Activated T-cell treated with anti-CD3 and anti-CD28 coated beads, Interleukin-2, amount 50 U/mL, for 72 hours (primary cell): Measurements from ENCODE around the gene PKP3. TPM values are rescaled to one million over a fixed set of nuclear protein-coding genes. Genes with fewer than 3 reads are reported as not detected.
"Not testable (repeated sequence)": the region's sequence is repeated elsewhere in the genome, so short reads cannot be mapped to it uniquely, and the experiment has no call there.

Experiments used
- ATAC-seq, 2 donors: fragments of 150-1000 bp; cut with Tn5 transposase; replicated peaks in 1 of 2; 2 replicates each; pipeline ENCODE4 v1.10.0; 2021; ENCODE audit warnings: moderate library complexity in 2 of 2, mild to moderate bottlenecking in 1 of 2
- DNase-seq, 2 donors: peaks; one replicate each; pipeline ENCODE4 v3.0.0; 2021 to 2022; ENCODE audit warnings: mixed read lengths in 1 of 2
- H3K27ac Mint-ChIP-seq: one replicate; pipeline ENCODE4 v1.8.0; 2022; ENCODE audit warnings: mild to moderate bottlenecking, moderate library complexity, mixed read lengths
- H3K27me3 Mint-ChIP-seq: one replicate; pipeline ENCODE4 v1.8.0; 2022; ENCODE audit warnings: low read depth, mixed read lengths
- H3K36me3 Mint-ChIP-seq, 2 donors: one replicate each; pipeline ENCODE4 v1.8.0; 2022; ENCODE audit warnings: mixed read lengths in 2 of 2, mild to moderate bottlenecking in 1 of 2; ENCODE audit not compliant: insufficient read depth in 2 of 2
- H3K4me1 Mint-ChIP-seq: one replicate; pipeline ENCODE4 v1.8.0; 2022; ENCODE audit warnings: low read depth, mixed read lengths
- H3K4me3 Mint-ChIP-seq, 2 donors: one replicate each; pipeline ENCODE4 v1.8.0; 2022; ENCODE audit warnings: mild to moderate bottlenecking in 2 of 2, mixed read lengths in 2 of 2, moderate library complexity in 2 of 2
- H3K9me3 Mint-ChIP-seq, 2 donors: one replicate each; pipeline ENCODE4 v1.8.0; 2022; ENCODE audit warnings: mixed read lengths in 2 of 2
- total RNA-seq, 2 donors: library from RNA; stranded (reverse); gene quantifications; one replicate each; pipeline ENCODE4 v1.2.3, GENCODE V29; 2022

The PKP3 gene
- total RNA-seq, 2 donors from 2014 or later: 0.16 to 1.2 TPM

GRCh38 chr11:409008-409599 lies 15.1 kb downstream of the PKP3 start:
- no peak for ATAC-seq
- peaks cover 13% of the 10 kb centered on the region for H3K4me1 Mint-ChIP-seq
- H3K27ac Mint-ChIP-seq: no peak overlapping the region
- H3K4me3 Mint-ChIP-seq: no peak overlapping the region
- no peaks in the 10 kb centered on the region for H3K9me3 Mint-ChIP-seq
- no peaks in the 10 kb centered on the region for H3K27me3 Mint-ChIP-seq
- DNase-seq: no peak
- H3K36me3 Mint-ChIP-seq: no peaks in the 10 kb centered on the region

GRCh38 chr11:409600-410483 lies 15.8 kb downstream of the PKP3 start:
- Mint-ChIP-seq H3K4me3 (no peak overlapping the region), H3K27me3 (no peaks in the 10 kb centered on the region), H3K9me3 (no peaks in the 10 kb centered on the region), H3K36me3 (no peaks in the 10 kb centered on the region), H3K27ac (no peak overlapping the region), H3K4me1 (peaks cover 21% of the 10 kb centered on the region)
- ATAC-seq (no peak), DNase-seq (no peak)

GRCh38 chr11:410711-411110 lies 16.7 kb downstream of the PKP3 start:
- not testable (repeated sequence) for H3K4me3 Mint-ChIP-seq, ATAC-seq, H3K27ac Mint-ChIP-seq, H3K27me3 Mint-ChIP-seq, DNase-seq, H3K9me3 Mint-ChIP-seq, H3K36me3 Mint-ChIP-seq
- H3K4me1 Mint-ChIP-seq: peaks cover 29% of the 10 kb centered on the region

- H3K4me1 Mint-ChIP-seq: peaks cover 35% of the 10 kb centered on the region
- not testable (repeated sequence) for H3K27ac Mint-ChIP-seq, ATAC-seq, H3K4me3 Mint-ChIP-seq, H3K9me3 Mint-ChIP-seq, DNase-seq, H3K27me3 Mint-ChIP-seq, H3K36me3 Mint-ChIP-seq
These were observed 17.5 kb downstream of the PKP3 start for GRCh38 chr11:411520-411919.

- DNase-seq: no peak
- H3K4me1 Mint-ChIP-seq: peaks cover 34% of the 10 kb centered on the region
- no peaks in the 10 kb centered on the region for H3K36me3 Mint-ChIP-seq
- no peaks in the 10 kb centered on the region for H3K27me3 Mint-ChIP-seq
- ATAC-seq: no peak
- no peak overlapping the region for H3K4me3 Mint-ChIP-seq
- H3K27ac Mint-ChIP-seq: no peak overlapping the region
- no peaks in the 10 kb centered on the region for H3K9me3 Mint-ChIP-seq
These were observed 18.7 kb downstream of the PKP3 start for GRCh38 chr11:412641-413119.

- Mint-ChIP-seq H3K4me1 (peaks cover 32% of the 10 kb centered on the region), H3K36me3 (no peaks in the 10 kb centered on the region), H3K4me3 (peak overlapping the region; percentile 59 to 76), H3K9me3 (no peaks in the 10 kb centered on the region), H3K27ac (peak overlapping the region; percentile 1), H3K27me3 (no peaks in the 10 kb centered on the region)
- DNase-seq: no peak
- ATAC-seq: no peak
These were observed 19.4 kb downstream of the PKP3 start for GRCh38 chr11:413120-414081.

- peaks cover 32% of the 10 kb centered on the region for H3K4me1 Mint-ChIP-seq
- ATAC-seq (peak; percentile 32 to 45), DNase-seq (no peak)
- no peaks in the 10 kb centered on the region for H3K36me3 Mint-ChIP-seq
- no peaks in the 10 kb centered on the region for H3K9me3 Mint-ChIP-seq
- no peaks in the 10 kb centered on the region for H3K27me3 Mint-ChIP-seq
- peak overlapping the region; percentile 88 to 98 for H3K4me3 Mint-ChIP-seq
- peak overlapping the region; percentile 16 for H3K27ac Mint-ChIP-seq
These were observed 20.4 kb downstream of the PKP3 start for GRCh38 chr11:414318-414857.

GRCh38 chr11:415640-416041 lies 21.6 kb downstream of the PKP3 start:
- peak in 1 of 2 donors; percentile 4 for ATAC-seq
- H3K27ac Mint-ChIP-seq: peak overlapping the region; percentile 93
- peaks cover 32% of the 10 kb centered on the region for H3K4me1 Mint-ChIP-seq
- H3K9me3 Mint-ChIP-seq: no peaks in the 10 kb centered on the region
- H3K4me3 Mint-ChIP-seq: peak overlapping the region; percentile 88 to 98
- no peaks in the 10 kb centered on the region for H3K36me3 Mint-ChIP-seq
- no peak for DNase-seq
- no peaks in the 10 kb centered on the region for H3K27me3 Mint-ChIP-seq

- H3K36me3 Mint-ChIP-seq: no peaks in the 10 kb centered on the region
These were observed 22.2 kb downstream of the PKP3 start for GRCh38 chr11:416051-416756.

GRCh38 chr11:416757-417621 lies 23.0 kb downstream of the PKP3 start:
- H3K36me3 Mint-ChIP-seq: no peaks in the 10 kb centered on the region
- peak overlapping the region; percentile 88 to 98 for H3K4me3 Mint-ChIP-seq
- peak; percentile 57 to 70 for DNase-seq
- no peaks in the 10 kb centered on the region for H3K27me3 Mint-ChIP-seq
- H3K9me3 Mint-ChIP-seq: no peaks in the 10 kb centered on the region
- no peak overlapping the region for H3K27ac Mint-ChIP-seq
- peaks cover 32% of the 10 kb centered on the region for H3K4me1 Mint-ChIP-seq
- peak; percentile 52 to 59 for ATAC-seq

More at GRCh38 chr11:416051-416756, 22.2 kb downstream of the PKP3 start:
- peaks cover 32% of the 10 kb centered on the region for H3K4me1 Mint-ChIP-seq
- DNase-seq: peak; percentile 12 to 37
- ATAC-seq: peak; percentile 15 to 25
- peak overlapping the region; percentile 93 for H3K27ac Mint-ChIP-seq
- H3K4me3 Mint-ChIP-seq: peak overlapping the region; percentile 88 to 98
- H3K27me3 Mint-ChIP-seq: no peaks in the 10 kb centered on the region
- no peaks in the 10 kb centered on the region for H3K9me3 Mint-ChIP-seq

- ATAC-seq: no peak
These were observed 23.8 kb downstream of the PKP3 start for GRCh38 chr11:417652-418342.

More at GRCh38 chr11:417652-418342, 23.8 kb downstream of the PKP3 start:
- H3K4me3 Mint-ChIP-seq: peak overlapping the region; percentile 49 to 80
- H3K27me3 Mint-ChIP-seq: no peaks in the 10 kb centered on the region
- no peaks in the 10 kb centered on the region for H3K36me3 Mint-ChIP-seq
- DNase-seq: no peak
- H3K4me1 Mint-ChIP-seq: peaks cover 32% of the 10 kb centered on the region
- H3K9me3 Mint-ChIP-seq: no peaks in the 10 kb centered on the region
- H3K27ac Mint-ChIP-seq: no peak overlapping the region
